A549 (cell line): ENCODE measurements around the gene PERCC1.

Experiments
- CTCF ChIP-seq: fragments of >200 bp; sonication (Bioruptor Twin); formaldehyde crosslinking; IDR thresholded peaks from 3 replicates; pipeline ENCODE4 v1.5.1; 2016
- E2F6 ChIP-seq: IDR thresholded peaks from 2 replicates; pipeline ENCODE4 v1.6.1; 2012; ENCODE audit warnings: low read depth, borderline replicate concordance
- ELK1 ChIP-seq: fragments of 150-350 bp; IDR thresholded peaks from 2 replicates; pipeline ENCODE4 v1.6.1; 2014; ENCODE audit warnings: low read depth, mild to moderate bottlenecking, low read length
- EP300 ChIP-seq, 2 experiments: fragments of >200 bp; sonication (Bioruptor Twin); formaldehyde crosslinking; IDR thresholded peaks; 2 replicates in 1 of 2; 3 replicates in 1 of 2; pipeline ENCODE4 v1.6.1; 2016 to 2017
- JUNB ChIP-seq: fragments of >200 bp; sonication (Bioruptor Twin); formaldehyde crosslinking; IDR thresholded peaks from 2 replicates; pipeline ENCODE4 v1.6.1; 2016
- MAX ChIP-seq: IDR thresholded peaks from 2 replicates; pipeline ENCODE4 v1.6.1; 2012
- NFE2L2 ChIP-seq: fragments of 150-350 bp; conservative IDR thresholded peaks from 2 replicates; pipeline ENCODE4 v1.6.1; 2014; ENCODE audit warnings: low read length
- POLR2A ChIP-seq: IDR thresholded peaks from 2 replicates; pipeline ENCODE4 v1.6.1; 2012; ENCODE audit warnings: mild to moderate bottlenecking, low read length
- RCOR1 ChIP-seq: fragments of 150-350 bp; IDR thresholded peaks from 2 replicates; pipeline ENCODE4 v1.6.1; 2014; ENCODE audit warnings: antibody characterized with exemption, low read length, low read depth
- TP53 ChIP-seq: fragments of 250-450 bp; sonication (Bioruptor Pico); IDR thresholded peaks from 2 replicates; pipeline ENCODE4 v1.5.0; 2021; ENCODE audit warnings: mild to moderate bottlenecking, moderate library complexity
- USF2 ChIP-seq: fragments of 450-650 bp; IDR thresholded peaks from 2 replicates; pipeline ENCODE4 v1.6.1; 2014; ENCODE audit warnings: antibody characterized with exemption

GRCh38 chr16:1472974-1473373 is 42.1 kb downstream of the PERCC1 start:
- TF ChIP-seq POLR2A (no peak), CTCF (no peak), RCOR1 (no peak), EP300 (IDR thresholded peaks at IDR 0.05) (no peak), JUNB (no peak), MAX (no peak), NFE2L2 (no peak), USF2 (no peak), TP53 (CRISPR knock-in tag) (no peak), ELK1 (no peak), E2F6 (no peak)
